HL-60/S4 treated with phorbol 12-myristate 13-acetate at 8.2 ng/mL for 4 days and 3 days (cell line): Measurements from ENCODE around the gene DENND1A.
"Not testable (repeated sequence)": the region's sequence is repeated elsewhere in the genome, so short reads cannot be mapped to it uniquely, and the experiment has no call there.

ENCODE experiments used
- in situ Hi-C: fragments of 300-500 bp; cut with MboI; formaldehyde crosslinking; loops from 2 replicates; pipeline ENCODE4 v1.15.0; 2022; ENCODE audit warnings: low sequenced_read_pairs

DENND1A gene

DNA sequence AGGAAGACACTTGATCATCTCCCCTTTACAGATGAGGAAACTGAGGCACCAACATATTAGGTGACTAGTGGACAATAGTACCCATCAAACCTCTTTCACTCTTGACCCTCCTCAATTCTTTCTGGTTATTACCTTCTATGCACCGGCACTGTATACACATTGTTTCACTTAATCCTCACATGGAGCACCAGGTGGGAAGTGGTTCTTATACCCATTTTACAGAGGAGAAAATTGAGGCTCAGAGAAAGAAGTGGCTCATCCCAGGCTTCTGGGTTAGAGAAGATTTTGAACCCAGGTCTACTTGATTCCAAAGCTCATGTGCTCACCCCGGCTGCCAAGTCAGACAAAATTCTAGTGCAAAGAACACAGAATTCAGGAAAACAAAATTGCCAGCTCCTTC, 17.4 kb upstream of the DENND1A start:
- in situ Hi-C loops, result no loop called here

DNA sequence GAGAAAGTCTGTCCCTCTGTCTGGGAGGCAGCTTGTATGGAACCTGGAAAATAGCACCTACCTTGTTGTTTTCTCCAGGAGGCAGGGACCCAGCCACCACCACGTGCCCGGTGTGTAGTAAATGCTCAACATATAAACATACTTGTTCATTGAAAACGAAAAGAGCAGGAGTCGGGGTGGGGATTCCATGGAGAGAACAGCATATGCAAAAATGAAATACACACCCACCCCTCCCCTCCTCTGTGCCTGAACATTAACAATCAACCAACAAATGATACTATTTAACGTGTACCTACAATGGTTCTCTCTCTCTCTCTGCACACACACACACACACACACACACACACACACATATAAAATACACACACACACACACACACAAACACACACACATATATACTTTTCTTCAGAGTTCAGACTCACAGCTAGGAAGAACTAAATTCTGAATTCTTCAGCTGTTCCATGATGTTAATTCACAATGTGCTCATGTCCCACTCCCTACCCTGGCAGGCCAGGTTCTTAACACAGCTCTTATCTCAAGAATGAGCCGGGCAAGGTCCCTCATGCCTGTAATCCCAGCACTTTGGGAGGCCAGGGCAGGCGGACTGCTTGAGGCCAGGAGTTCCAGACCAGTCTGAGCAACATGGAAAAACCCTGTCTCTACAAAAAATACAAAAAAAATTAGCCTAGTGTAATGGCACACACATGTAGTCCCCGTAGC, 16.3 kb upstream of the DENND1A start:
- in situ Hi-C loops, result no loop called here

DNA sequence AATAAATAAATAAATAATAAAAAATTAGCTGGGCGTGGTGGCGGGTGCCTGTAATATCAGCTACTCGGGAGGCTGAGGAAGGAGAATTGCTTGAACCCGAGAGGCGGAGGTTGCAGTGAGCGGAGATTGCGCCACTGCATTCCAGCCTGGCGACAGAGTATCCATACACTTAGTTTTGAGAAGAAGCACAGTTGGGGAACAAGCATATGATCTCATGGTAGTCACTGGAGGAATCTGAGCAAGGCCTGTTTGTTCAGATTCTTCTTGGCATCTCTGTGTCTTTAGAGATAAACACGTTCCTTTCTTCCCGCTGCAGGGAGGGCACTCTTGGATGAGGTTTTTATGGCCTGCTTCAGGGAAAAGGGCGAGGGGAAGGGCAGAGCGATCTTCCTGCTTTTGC, 15.6 kb upstream of the DENND1A start:
- in situ Hi-C loops, result no loop called here

DNA sequence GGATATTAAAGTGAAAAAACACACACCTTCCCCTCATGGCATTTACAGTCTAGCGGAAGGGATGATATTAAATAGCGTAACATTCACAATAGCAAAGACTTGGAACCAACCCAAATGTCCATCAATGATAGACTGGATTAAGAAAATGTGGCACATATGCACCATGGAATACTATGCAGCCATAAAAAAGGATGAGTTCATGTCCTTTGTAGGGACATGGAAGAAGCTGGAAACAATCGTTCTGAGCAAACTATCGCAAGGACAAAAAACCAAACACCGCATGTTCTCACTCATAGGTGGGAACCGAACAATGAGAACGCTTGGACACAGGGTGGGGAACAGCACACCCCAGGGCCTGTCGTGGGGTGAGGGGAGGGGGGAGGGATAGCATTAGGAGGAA, 14.5 kb upstream of the DENND1A start:
- in situ Hi-C loops, result not testable (repeated sequence)

DNA sequence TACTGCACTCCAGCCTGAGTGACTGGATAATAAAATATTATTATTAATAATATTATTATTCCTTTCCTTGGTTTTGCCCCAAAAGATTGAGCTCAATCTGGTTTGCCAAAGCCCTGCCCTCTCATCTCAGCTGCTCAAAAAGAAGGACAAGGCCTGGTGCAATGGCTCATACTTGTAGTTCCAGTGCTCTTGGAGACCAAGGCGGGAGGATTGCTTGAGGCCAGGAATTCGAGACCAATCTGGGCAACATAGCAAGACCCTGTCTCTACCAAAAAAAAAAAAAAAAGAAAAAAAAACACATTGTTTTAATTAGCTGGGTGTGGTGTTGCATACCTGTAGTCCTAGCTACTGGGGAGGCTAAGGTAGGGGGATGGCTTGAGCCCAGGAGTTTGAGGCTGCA, 13.7 kb upstream of the DENND1A start:
- in situ Hi-C loops, result no loop called here

DNA sequence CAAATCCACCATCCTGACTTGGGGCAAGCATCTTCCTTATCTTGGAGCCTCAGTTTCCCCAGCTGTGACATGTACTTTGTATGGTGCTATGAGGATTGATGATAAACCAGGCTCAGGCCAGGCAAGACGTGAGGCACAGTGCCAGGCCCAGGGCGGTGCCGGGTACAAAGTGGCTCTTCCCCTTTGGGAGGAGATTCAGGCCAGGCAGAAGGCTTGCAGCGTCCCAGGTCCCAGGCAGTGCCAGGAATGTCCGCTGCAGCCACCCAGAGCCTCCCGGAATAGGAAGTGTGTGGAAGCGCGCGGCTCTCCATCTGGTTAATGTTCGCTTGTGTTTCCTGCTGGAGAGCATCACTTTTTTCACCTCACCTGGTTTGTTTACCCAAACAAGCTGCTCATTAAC, 12.6 kb upstream of the DENND1A start:
- in situ Hi-C loops, result no loop called here

DNA sequence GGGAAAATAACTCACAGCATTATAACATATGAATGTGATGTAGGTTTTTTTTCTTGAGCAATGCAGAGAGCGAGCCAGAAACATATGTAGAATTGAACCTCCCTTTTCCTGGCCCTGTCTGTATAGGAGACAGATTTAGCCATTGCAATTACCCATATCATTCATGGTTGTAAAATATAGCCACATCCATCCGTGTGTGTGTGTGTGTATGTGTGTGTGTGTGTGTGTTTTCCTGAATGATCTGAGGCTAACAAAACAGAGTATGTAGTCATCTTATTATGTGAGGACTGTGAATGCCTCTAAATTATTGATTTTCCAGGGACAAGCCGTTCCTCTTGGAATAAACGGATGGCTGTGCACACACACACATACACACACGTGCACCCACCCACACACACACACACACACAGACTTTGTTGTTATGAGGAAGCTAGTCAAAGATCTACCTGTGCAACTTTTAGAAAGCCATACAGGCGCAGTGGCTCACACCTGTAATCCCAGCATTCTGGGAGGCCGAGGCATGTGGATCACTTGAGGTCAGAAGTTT, 11.7 kb upstream of the DENND1A start:
- in situ Hi-C loops, result no loop called here

DNA sequence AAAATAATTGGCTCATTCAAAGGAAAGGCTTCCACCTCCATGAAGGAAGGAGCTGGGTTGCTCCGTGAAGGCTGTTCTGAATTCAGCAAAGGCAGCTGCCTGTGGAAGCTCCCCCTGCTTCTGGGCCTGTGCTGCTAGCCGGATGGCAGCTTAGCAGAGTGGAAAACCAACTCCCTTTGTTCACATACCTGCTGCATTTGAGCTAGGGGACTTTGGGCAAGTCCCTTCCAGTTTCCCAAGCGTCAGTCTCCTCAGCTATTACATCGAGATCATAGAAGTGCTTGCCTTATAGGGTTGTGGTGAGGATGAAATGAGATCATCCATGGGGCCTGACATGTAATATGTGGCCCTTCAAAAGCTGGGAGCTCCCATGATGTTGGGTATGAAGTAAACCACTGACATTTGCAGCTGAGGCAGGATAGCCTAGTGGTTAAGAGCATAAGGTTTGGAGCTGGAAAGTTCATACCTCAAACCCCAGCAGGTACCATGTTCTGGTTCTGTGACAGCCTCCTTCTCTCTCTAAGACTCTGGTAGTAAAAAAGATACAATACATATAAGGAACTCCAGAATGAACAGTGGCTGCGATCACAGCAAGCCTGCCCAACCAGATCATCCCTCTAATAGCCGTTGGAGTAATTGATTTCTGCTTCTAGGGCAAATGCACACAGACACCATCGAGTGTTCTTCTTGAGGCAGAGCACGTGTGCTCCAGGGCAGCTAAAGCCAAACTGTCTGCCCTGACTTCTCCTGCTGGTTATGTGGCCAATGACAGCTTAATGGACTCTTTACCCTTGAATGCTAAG, 11.0 kb upstream of the DENND1A start:
- in situ Hi-C loops, result no loop called here

DNA sequence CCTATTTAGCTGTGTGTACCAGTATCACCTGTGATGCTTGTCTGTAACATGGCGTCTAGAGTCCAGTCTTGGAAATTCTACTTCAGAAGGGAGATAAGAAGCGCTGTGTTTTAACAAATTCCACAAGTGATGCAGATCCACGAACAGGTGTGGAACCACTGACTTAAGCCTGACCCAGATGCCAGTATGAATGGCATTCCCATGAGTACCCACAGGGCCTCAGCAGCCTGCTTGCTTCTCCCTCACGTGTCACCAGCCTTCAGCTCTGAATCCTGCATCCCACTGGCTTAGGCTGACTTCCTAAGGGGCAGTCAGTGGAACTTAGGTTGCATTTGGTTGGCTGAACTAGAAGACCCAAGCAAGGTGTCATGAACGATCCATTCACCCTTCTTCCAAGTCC, 8.5 kb upstream of the DENND1A start:
- in situ Hi-C loops, result no loop called here

DNA sequence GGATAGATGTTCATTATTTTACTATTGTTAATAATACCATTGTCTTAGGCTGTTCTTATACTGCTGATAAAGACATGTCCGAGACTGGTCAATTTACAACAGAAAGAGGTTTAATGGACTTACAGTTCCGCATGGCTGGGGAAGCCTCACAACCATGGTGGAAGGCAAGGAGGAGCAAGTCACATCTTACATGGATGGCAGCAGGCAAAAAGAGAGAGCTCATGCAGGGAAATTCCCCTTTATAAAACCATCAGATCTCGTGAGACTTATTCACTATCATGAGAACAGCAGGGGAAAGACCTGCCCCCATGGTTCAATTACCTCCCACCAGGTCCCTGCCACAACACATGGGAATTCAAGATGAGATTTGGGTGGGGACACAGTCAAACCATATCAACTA, 6.6 kb upstream of the DENND1A start:
- in situ Hi-C loops, result not testable (repeated sequence)

DNA sequence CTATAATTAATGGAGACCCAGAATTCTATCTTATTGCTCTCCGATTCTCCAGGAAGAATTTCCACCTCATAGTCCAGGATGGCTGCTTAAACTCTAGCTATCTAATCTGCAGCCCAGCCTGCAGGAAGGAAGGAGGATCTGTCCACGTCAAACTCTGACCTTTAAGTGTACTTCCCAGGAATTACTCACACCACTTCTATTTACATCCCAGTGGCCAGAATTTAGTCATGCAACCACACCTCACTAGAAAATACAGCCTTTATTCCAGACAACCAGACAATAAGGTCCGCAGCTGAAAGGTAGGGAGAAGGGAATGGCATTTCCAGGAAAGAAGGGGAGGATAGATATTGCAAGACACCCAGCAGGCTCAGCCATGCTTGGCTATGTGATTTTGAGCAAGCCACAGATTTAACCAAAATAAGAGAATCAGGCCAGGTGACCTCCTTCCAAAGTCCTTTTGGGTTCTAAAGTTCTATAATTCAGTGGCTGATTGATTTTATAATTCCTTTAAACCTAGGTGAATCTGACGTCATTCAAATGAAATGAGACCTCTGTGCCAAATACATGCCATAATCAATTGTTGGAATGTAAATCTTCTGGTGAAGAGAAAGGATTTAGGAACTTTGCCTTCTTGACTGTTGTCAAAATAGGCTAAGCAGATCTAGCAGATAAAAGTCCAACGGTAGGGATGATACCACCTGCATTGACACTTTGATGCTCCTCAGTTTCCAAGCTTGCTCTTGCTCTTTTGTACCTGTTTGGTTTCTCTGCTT, 3.7 kb upstream of the DENND1A start:
- in situ Hi-C loops, result no loop called here

DNA sequence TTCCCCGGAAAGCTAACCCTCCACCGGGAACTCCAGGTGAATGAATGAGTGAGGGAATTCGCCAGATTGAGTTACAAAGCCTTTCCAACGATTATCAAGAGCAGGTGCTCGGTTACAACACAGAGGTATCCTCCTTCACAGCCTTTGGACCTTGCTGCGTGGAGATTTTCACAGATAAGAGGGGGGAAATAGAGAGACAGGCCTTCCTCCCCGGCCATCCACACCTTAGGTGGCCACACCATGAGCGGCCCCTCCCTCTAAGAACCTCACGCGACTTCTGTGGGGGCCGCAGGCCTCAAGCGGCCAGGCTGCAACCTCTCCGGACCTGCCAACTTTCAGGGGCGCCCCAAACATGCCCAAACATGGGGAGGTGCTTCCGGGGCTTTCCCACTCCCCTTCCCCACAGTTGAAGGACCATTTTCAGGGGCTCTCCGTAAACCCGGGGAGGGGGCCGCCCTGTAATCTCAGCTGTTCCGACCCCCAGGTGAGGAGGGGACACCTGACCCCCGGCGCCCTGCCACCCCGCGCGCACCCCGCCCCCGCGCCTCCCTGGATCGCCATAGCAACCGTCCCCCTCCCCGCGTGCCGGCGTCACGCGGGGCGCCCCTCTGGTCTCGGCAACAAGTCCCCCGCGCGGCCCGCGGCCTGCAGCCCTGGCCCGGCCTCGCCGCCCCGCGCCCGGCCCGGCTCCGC, 603 bp downstream of the DENND1A start:
- in situ Hi-C loops, result no loop called here

DNA sequence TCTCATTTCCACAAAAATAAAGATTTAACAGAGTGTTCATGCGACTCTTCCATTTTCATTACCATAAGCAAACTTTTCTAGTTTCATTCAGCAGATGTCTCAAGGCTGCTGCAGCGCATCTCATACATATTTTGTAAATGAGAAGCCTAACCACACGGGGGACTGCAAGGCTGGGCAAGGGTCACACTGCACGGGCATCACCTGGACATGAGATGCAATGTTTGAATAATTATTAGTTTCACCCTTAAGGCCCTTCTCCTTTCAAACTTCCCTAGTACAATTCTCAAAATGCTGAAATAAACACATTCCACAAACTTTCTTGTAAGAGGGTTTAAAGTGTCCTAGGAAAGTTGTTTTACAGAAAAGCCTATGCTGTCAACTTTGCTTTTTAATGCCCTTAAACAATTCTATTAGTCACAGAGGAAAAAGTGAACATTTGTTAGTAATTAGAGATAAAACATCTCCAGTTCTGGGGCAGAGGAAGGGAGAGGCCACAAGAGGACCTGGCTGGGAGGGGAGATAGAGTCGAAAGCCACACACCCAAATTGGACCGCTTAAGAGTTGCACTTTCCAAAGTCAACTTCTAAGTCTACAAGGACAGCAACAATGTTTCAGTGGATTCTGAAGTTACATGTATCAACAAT, 1.3 kb downstream of the DENND1A start:
- in situ Hi-C loops, result no loop called here

DNA sequence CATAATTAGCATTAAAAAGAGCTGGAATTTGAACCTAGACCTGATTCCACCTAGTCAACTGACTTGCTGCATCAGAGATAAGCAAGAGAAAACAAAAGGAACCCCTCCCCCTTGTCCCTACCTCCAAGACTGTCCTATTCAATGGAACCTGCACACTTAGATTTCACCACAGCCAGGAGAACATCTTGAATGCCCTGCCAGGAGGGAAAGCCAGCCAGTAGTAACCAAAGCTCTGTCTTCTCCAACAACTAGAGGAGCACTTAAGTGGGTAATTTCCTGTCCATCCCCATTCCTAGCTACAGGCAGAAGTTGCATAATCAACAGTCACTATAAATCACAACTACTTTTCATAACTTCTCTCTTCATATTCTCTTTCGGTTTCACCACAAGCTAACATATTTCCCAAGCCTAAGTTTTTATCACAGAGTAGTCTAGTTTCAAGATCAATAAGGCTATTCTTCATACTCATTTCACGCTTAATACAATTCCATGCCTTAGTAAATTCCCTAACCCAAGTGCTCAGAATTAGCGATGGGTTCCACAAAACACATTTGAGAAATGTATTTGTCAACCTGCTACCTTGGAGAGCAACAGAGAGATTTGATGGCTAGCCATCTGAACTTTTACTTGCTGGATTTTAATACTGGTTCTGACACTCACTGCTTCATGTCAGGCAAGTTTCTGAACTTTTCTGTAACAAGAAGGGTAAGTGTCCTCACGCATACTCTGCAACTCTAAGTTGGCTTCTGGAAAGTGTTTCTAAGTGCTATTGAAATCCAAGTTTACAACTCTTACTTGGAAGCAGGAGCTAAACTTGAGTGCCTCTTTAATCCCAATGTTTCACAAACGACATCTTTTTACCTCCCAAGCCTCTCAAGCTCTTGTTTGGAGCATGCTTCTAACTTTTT, 2.0 kb downstream of the DENND1A start:
- in situ Hi-C loops, result no loop called here

DNA sequence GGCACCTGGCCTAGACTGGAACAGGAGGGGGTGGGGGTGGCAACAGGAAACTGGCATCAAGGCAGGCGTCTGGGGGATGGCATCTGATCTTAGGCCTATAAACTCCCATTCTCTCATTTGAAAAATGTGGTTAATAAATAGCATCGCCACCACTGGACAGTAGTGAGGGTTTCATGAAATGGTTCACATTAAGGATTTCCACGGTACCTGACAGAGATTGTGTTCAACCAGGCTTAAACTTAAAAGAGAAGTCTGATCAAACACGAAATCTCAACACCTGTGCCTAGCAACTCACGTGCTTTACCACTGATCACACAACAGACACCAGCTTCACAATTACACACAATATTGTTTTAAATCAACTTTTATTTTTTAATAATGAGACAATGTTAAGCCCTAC, 3.0 kb downstream of the DENND1A start:
- in situ Hi-C loops, result no loop called here

DNA sequence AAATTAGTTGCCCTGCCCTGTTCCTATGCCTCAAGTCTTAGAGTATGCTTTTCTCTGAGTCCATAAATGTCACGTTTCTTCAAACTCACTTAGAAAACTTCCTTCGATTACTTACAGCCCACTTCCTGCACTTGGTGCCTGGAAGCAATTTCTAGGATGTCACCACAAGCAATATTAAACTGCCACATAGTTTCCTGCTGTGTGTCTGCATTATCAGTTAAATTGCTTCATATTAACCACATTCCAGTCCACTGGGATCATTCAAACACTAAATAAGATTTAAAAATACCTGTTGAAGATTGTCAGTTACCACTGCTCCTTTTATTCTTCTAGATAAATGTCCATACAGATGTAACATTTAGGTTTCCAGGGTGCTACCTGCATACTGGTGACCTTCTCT, 4.1 kb downstream of the DENND1A start:
- in situ Hi-C loops, result no loop called here

DNA sequence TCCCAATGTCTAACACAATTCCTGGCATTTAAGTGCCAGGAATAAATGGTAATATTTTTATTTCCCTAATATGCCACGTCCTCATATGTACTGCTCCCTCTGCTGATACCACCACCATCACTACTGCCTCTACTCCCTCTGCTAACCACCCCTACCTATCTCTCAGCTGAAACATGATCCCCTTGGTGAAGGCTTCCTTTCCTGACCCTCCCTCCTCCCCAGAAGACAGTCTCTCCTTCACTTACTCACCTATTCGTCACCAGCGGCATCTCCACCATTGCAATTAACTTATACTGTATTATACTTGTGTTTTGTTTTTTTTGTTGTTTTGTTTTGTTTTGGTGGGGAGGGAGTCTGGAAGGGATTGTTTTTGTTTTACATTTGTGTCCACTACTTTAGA, 4.8 kb downstream of the DENND1A start:
- in situ Hi-C loops, result no loop called here

DNA sequence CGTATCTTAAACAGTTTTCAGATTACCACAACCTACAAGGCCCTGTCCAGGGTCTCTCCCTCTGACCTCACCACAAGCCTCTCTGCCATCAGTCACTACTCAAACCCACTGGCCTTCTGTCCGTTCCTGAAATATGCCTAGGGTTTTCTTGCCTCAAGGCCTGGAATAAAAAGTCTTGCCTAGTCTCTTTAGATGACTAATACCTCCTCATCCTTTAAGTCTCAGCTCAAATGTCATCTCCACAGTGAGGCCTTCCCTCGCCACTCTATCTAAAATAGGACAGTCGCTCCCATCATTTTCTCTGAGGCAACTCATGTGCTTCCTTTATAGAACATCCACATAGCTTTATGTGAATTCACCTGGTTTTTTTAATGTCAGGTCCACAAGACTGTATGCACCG, 5.2 kb downstream of the DENND1A start:
- in situ Hi-C loops, result no loop called here

DNA sequence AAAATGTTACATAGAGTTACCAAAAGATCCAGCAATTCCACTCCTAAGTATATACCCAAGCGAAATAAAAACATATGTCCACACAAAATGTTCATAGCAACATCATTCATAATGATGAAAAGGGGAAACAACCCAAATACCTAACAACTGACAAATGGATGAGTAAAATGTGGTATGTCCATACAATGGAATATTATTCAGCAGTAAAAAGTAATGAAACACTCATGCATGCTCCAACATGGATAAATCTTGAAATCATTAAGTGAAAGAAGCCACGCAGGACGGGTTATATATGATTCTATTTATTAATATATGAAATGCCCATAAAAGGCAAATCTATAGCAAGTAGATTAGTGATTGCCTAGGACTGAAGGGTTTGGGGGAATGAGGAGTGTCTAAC, 6.0 kb downstream of the DENND1A start:
- in situ Hi-C loops, result no loop called here
